Activated CD8-positive, alpha-beta T cell treated with anti-CD3 and anti-CD28 coated beads for 36 hours (primary cell): ENCODE results near the gene MRPS23. TPM values are rescaled to one million over a fixed set of nuclear protein-coding genes. Genes with fewer than 3 reads are reported as not detected.

Experiments
- ATAC-seq: fragments of 200-7000 bp; cut with Tn5 transposase; one replicate; pipeline ENCODE4 v1.10.0; 2021; ENCODE audit warnings: mild to moderate bottlenecking, moderate library complexity
- CTCF ChIA-PET: fragments of 350-600 bp; sonication (Branson Sonifier 250); formaldehyde crosslinking; loops from one replicate; lab custom pipeline; 2021; ENCODE audit warnings: antibody characterized with exemption; lab: Charles Lee
- POLR2A ChIA-PET: fragments of 350-600 bp; sonication (Branson Sonifier 250); formaldehyde crosslinking; loops from one replicate; lab custom pipeline; 2021; ENCODE audit warnings: antibody characterized with exemption; lab: Charles Lee
- DNase-seq: peaks from one replicate; pipeline ENCODE4 v3.0.0-alpha.2; 2020
- H3K27ac Mint-ChIP-seq: one replicate; pipeline ENCODE4 v1.8.0; 2021; ENCODE audit warnings: mild to moderate bottlenecking, mixed read lengths
- H3K27me3 Mint-ChIP-seq: one replicate; pipeline ENCODE4 v1.8.0; 2021; ENCODE audit warnings: mixed read lengths
- H3K36me3 Mint-ChIP-seq: one replicate; pipeline ENCODE4 v1.8.0; 2021; ENCODE audit warnings: low read depth, mixed read lengths
- H3K4me1 Mint-ChIP-seq: one replicate; pipeline ENCODE4 v1.8.0; 2021; ENCODE audit warnings: low read depth, mixed read lengths
- H3K4me3 Mint-ChIP-seq: one replicate; pipeline ENCODE4 v1.8.0; 2021; ENCODE audit warnings: mild to moderate bottlenecking, moderate library complexity, mixed read lengths
- H3K9me3 Mint-ChIP-seq: one replicate; pipeline ENCODE4 v1.8.0; 2021; ENCODE audit warnings: mixed read lengths
- CTCF ChIP-seq: fragments of 200-600 bp; IDR thresholded peaks from one replicate; pipeline ENCODE4 v1.8.0; 2022; ENCODE audit warnings: antibody characterized with exemption, mild to moderate bottlenecking
- intact Hi-C: fragments of 100-400 bp; cut with micrococcal nuclease; formaldehyde crosslinking; loops from one replicate; pipeline ENCODE4 v1.10.0; 2022
- total RNA-seq, 2 experiments: library from RNA; stranded (reverse); gene quantifications; one replicate each; pipeline ENCODE4 v1.2.3, GENCODE V29; 2021

The MRPS23 gene
- total RNA-seq, 2 experiments from 2014 or later: 69.5 to 70.0 TPM

- intact Hi-C loops: no loop called here
- H3K27me3 Mint-ChIP-seq: peaks cover 21% of the 10 kb centered on the region
- ChIA-PET POLR2A (interaction anchor here (0.7 to 1.5 kb wide), 2 partner anchors 127 to 129 kb away, joined by 3 read pairs; no protein-coding TSS in a partner anchor), CTCF (interaction anchor here (0.7 to 6.7 kb wide), 5 partner anchors 8 to 289 kb away, joined by 3 to 44 read pairs (median 4); no protein-coding TSS in a partner anchor)
- no peak for TF ChIP-seq CTCF
- ATAC-seq (no peak), DNase-seq (no peak)
- no peaks in the 10 kb centered on the region for H3K36me3 Mint-ChIP-seq
- no peak overlapping the region for H3K4me3 Mint-ChIP-seq
- no peaks in the 10 kb centered on the region for H3K9me3 Mint-ChIP-seq
- H3K4me1 Mint-ChIP-seq: peaks cover 25% of the 10 kb centered on the region
- no peak overlapping the region for H3K27ac Mint-ChIP-seq
These were observed 19.9 kb upstream of the MRPS23 start for GRCh38 chr17:57869617-57870282.

GRCh38 chr17:57868910-57869616 lies 19.2 kb upstream of the MRPS23 start:
- peaks cover 18% of the 10 kb centered on the region for H3K27me3 Mint-ChIP-seq
- H3K4me1 Mint-ChIP-seq: peaks cover 22% of the 10 kb centered on the region
- intact Hi-C loops: no loop called here
- H3K27ac Mint-ChIP-seq: no peak overlapping the region
- no peaks in the 10 kb centered on the region for H3K36me3 Mint-ChIP-seq
- no peak for TF ChIP-seq CTCF
- DNase-seq (no peak), ATAC-seq (no peak)
- no peak overlapping the region for H3K4me3 Mint-ChIP-seq
- H3K9me3 Mint-ChIP-seq: no peaks in the 10 kb centered on the region
- ChIA-PET POLR2A (interaction anchor here (0.9 to 1.5 kb wide), 6 partner anchors 16 to 138 kb away, joined by 3 to 4 read pairs (median 4); partner anchors contain the start of gene SRSF1), CTCF (interaction anchor here (1.4 to 6.7 kb wide), 2 partner anchors 9 to 11 kb away, joined by 4 to 44 read pairs; no protein-coding TSS in a partner anchor)

GRCh38 chr17:57868007-57868909 lies 18.4 kb upstream of the MRPS23 start:
- TF ChIP-seq CTCF: peak; percentile 23
- Mint-ChIP-seq H3K36me3 (no peaks in the 10 kb centered on the region), H3K4me1 (peaks cover 16% of the 10 kb centered on the region), H3K27ac (peak overlapping the region; percentile 73), H3K27me3 (peaks cover 12% of the 10 kb centered on the region), H3K9me3 (no peaks in the 10 kb centered on the region), H3K4me3 (no peak overlapping the region)
- DNase-seq (peak; percentile 70), ATAC-seq (peak; percentile 92)
- ChIA-PET POLR2A (interaction anchor here (0.9 to 1.5 kb wide), 6 partner anchors 15 to 139 kb away, joined by 3 to 4 read pairs (median 4); partner anchors contain the start of gene SRSF1), CTCF (interaction anchor here (1.1 to 6.7 kb wide), 2 partner anchors 10 to 25 kb away, joined by 5 to 44 read pairs; no protein-coding TSS in a partner anchor)
- intact Hi-C loops: no loop called here

- H3K9me3 Mint-ChIP-seq: no peaks in the 10 kb centered on the region
- H3K36me3 Mint-ChIP-seq: no peaks in the 10 kb centered on the region
- no peak for DNase-seq
- intact Hi-C loops: no loop called here
- POLR2A ChIA-PET: interaction anchor here (0.6 to 1.4 kb wide), 3 partner anchors 14 to 123 kb away, joined by 3 to 5 read pairs (median 3); no protein-coding TSS in a partner anchor
- no peak overlapping the region for H3K4me3 Mint-ChIP-seq
- no peak for ATAC-seq
- H3K4me1 Mint-ChIP-seq: peaks cover 17% of the 10 kb centered on the region
- no peak for TF ChIP-seq CTCF
- H3K27ac Mint-ChIP-seq: no peak overlapping the region
- H3K27me3 Mint-ChIP-seq: peaks cover 17% of the 10 kb centered on the region
- CTCF ChIA-PET: interaction anchor here (0.6 to 6.7 kb wide), 6 partner anchors 9 to 245 kb away, joined by 3 to 44 read pairs (median 4); no protein-coding TSS in a partner anchor
These were observed 17.3 kb upstream of the MRPS23 start for GRCh38 chr17:57867126-57867525.
